CD4-positive, alpha-beta T cell treated with Interleukin-6 at 100 ng/mL for 8 hours (primary cell): ENCODE data around the gene ZNF536.
"Not testable (repeated sequence)": the region's sequence is repeated elsewhere in the genome, so short reads cannot be mapped to it uniquely, and the experiment has no call there.

ENCODE experiments used
- DNase-seq: peaks from one replicate; pipeline ENCODE4 v3.0.0-alpha.2; 2020; ENCODE audit warnings: mixed read lengths, low spot score

Gene ZNF536

DNA sequence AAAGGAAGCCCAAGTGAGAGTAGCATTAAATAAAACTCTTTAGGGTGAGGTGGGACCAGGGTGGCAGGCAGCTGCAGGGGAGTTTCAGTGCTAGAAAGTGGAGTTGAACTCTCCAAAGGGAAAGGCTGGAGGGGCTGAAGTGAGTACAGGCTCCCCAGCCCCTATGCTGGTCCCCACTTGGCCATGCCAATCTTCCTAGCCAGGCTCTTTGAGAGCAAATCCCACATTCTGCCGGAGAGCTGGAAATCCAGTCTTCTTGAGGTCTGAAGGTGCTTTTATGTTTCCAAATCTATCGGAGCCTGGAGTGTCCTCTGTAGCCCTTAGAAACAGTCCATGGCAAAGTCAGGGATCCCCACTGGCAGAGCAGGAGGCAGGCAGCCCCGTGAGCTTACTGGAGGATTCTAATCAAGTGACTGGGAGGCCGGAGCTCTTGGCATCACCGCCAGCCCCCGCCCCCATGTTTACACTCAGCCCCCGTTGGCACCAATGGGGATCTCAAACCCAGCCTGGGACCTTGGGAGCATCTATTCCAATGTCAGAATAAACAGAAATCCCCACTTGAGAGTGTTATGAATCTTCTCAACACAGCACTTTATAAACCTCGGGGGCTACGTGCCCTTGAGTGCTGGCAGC, 18.3 kb downstream of the ZNF536 start:
- DNase-seq = no peak

DNA sequence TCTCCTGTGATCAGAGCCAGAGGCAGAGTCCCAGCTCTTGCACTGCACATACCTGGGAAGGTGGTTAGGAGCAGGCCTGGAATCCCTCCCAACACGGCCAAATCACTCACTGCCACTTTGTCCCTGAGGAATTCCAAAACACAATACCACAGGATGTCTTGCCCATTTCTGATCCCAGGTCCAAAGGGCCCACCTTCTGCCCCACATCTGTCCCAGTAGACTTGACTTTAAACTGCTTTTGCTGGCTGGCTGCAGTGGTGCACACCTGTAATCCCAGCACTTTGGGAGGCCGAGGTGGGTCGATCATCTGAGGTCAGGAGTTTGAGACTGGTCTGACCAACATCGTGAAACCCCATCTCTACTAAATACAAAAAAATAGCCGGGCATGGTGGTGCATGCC, 18.9 kb downstream of the ZNF536 start:
- DNase-seq = no peak

- DNase-seq = no peak
These were observed 19.7 kb downstream of the ZNF536 start for GRCh38 chr19:30391554-30392551.

DNA sequence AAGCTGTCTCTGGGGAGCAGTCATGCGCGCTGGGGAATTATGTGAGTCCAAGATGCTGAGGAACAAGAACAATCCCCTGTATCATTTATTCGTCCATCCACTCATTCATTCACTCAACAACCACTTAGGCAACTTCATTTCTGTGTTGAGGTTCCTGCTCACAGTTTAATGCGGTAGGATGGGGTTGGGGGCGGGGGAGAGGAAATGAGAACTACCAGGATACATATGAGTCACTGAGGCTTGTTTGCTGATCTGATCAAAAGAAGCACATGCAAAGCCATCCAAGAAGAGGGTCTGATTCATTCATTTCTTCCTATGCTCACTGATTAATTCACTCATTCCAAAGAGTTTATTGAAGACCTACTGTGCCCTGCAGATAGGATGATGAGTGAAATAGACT, 20.9 kb downstream of the ZNF536 start:
- DNase-seq = no peak

GRCh38 chr19:30393729-30394480, 21.7 kb downstream of the ZNF536 start:
- DNase-seq = no peak

DNA sequence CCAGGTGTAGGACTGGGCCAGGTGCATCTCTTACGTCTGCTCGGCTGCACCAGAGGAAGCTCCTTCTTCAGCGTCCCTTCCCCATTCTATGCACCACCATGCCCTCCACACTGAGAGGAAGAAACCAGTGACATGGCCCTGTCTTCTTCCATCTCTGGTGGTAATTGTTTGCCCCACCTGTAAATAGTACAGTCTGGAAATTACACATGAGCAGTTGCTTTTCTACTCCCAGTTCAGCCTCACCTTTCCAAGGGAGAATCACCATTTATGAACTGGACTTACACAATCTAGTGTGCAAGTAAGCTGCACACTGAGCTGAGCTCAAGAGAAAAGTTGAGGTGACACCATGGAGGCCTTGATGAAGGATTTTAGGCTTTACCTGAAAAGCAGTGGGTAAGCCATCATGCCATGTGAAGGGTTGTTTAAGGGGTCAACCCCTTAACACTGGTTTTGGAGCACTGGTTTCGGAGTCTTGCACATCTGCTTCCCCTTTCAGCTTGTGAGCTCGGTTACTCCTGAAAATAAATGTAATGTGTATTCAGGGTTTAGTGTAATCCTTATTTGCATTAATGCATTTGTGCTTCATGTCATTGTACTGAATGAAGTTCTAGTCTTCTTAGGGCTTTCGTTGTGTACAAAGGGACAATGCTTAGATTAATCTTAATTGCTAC, 22.4 kb downstream of the ZNF536 start:
- DNase-seq = no peak

DNA sequence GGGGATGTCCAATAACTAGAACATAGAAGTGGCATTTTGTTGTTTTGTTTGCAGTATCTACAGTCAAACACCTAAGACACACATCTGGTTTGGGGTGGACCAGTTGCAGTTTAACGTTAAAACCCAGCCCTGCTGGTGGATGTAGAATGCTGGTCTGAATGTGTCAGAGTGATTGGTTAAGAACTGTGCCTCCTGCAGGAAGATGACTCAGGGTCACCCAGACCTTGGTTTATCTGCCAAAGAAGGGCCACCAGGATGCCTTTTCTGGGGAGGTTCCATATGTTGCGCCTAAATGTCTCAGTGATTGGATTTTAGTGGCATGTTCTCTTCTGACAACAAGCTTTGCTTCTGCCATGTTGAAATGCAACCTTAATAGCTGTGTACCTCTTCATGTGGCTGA, 23.1 kb downstream of the ZNF536 start:
- DNase-seq = no peak

- not testable (repeated sequence) for DNase-seq
These were observed 26.4 kb downstream of the ZNF536 start for GRCh38 chr19:30398539-30398938.

DNA sequence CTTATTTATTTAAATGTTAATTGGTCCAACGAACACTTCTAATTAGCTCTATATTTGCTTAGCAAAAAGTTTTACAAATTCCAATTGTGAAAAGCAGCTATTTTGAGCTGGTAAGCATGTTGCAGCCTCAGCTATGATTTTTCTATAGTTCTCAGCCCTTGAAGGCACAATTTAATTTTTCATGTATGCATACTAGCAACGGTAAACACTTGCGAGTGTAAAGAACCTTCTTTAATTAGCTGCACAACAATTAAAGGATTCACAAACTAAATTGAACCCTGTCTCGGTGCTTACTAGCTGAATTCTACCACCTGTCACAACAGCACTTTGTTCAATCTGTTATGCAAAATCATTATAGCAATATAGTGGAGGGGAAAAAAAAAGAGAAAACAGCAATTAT, 29.8 kb downstream of the ZNF536 start:
- DNase-seq = no peak

DNA sequence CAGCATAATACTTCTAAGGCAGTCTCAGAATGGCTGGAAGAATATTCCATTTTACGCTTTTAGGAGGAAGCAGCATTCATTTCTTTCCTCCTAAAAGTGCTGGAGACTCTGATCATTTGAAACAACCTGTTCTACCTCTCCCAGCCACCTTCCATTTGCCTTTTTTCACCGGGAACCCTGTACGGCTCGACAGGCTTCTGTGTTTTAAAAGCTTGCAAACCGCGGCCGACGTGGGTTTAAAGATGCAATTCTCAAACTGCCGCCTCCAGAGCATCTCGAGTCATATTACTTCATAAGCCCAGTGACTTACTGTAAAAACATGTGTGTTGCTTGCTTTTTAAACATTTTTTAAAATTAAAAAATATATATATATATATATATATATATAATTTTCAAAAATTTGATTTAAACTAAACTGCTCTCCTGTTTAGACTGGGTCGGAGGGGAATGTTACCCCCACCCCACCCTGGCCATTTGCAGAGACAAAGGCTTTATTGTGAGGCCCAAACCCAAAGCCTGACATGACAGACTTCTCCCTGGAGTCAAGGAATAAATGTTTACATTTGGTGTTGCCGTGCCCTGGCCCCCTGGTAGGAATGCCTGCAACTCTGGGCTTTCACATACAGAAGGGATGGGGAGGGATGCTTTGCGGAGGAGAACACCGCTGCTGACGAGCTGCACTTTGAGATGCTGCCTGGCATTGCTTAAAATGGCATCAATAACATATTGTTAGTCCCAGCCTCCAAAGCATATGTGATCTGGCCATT, 30.4 kb downstream of the ZNF536 start:
- DNase-seq = no peak

GRCh38 chr19:30403203-30403985, 31.2 kb downstream of the ZNF536 start:
- DNase-seq = no peak

DNA sequence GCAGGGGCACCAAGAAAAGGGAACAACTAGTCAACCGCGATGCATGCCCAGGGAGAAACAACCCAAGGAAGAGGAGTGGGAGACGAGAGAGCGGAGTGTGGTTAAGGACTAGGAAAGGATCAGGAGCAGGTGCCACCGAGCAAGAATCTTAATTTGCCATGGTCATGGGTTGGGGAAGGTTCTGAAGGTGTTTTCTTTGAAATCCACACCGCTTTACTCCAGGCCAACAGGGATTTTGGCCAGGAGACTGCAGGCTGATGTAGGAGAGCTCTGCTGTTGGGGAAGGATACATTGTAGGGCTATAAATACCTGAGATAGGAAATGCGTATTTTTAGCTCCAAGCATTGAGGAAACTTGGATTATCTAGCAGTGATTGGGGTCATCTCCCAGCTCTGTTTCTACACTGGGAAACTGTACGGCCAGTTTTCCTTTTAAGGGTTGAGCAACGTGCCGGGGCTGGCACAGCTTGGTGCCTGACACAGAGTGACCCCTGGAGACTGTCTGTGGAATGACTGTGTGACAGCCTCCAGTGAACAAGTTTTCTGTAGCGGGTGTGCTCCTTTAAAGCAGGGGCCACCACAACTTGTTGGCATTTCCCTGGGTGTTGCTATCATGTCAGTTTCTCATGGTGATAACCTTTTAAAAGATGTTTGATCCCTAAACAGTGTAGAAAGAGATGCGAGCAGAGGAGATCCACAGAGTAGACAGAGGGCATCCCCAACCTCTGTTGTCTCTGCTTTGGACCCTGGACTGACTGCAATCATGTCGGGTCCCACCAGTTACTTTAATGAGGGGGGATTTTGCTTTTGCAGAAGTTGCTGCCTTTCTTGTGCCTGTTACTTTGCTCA, 34.3 kb downstream of the ZNF536 start:
- no peak for DNase-seq

- DNase-seq = no peak
These were observed 35.0 kb downstream of the ZNF536 start for GRCh38 chr19:30407068-30407709.

DNA sequence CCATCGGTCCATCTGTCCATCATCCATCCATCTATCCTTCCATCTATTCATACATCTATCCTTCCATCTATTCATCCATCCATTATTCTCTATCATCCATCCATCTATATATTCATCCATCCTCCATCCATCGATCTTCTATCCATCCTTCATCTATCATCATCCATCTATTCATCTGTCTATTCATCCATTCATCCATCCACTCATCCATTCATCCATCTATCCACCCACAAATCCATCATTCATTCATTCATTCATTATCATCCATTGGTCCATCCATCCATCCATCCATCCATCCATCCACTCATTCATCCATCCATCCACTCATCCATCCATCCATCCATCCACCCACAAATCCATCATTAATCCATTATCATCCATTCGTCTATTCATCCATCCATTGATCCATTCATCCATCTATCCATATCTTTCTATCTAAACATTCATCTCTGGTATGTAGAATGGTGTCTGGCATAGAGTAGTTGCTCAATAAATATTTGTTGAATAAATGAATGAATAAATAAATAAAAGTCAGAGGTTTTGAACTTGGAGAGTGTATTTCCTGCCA, 36.6 kb downstream of the ZNF536 start:
- DNase-seq = no peak

GRCh38 chr19:30411714-30412113, 39.5 kb downstream of the ZNF536 start:
- no peak for DNase-seq

DNA sequence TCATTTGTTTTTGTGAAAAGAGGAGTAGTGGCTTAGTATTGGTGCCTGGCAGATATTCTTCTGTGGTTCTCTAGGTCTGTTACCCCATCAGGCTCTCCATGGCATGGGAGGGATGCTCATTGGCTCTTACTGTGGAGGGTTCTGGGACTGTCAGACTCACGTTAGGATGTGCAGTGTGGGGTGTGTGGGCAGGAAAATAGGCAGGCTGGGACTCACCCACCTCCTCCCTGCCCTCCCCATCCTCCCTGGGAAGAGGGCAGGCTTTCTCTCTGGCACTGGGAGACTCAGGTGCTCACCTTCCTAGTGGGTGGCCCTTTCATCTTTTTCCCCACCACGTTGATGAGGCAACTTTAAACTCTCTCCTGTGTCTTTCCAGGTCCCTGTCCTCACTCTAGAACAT, 44.2 kb downstream of the ZNF536 start:
- DNase-seq = no peak

GRCh38 chr19:30417166-30417565, 45.0 kb downstream of the ZNF536 start:
- not testable (repeated sequence) for DNase-seq

GRCh38 chr19:30419568-30420180, 47.5 kb downstream of the ZNF536 start:
- DNase-seq = no peak
